ENCODE data around the gene FFAR3.

FFAR3 gene

GRCh38 chr19:35316560-35316959, 41.7 kb upstream of the FFAR3 start:
- no peak overlapping the region for H3K4me3 ChIP-seq (ENCODE audit: low read depth, low read length)
- no peak for TF ChIP-seq POLR2A (IDR thresholded peaks at IDR 0.05; ENCODE audit: extremely low read depth, insufficient read length)
- TF ChIP-seq MAX (IDR thresholded peaks at IDR 0.05; ENCODE audit: low read depth, low read length), result no peak
- no peak for TF ChIP-seq CTCF (IDR thresholded peaks at IDR 0.05; ENCODE audit: low read depth, low read length)
- TF ChIP-seq MYC (IDR thresholded peaks at IDR 0.05; ENCODE audit: low read depth, low read length), result no peak
- DNase-seq (ENCODE audit: low read depth), result no peak

- TF ChIP-seq POLR2A (IDR thresholded peaks at IDR 0.05; ENCODE audit: extremely low read depth, insufficient read length) (no peak), MYC (IDR thresholded peaks at IDR 0.05; ENCODE audit: low read depth, low read length) (no peak), CTCF (IDR thresholded peaks at IDR 0.05; ENCODE audit: low read depth, low read length) (no peak)
- no peak overlapping the region for H3K4me3 ChIP-seq (ENCODE audit: low read depth, low read length)
- no peak for DNase-seq (ENCODE audit: low read depth)
Measured at GRCh38 chr19:35317464-35318043, 40.7 kb upstream of the FFAR3 start.

- no peak for TF ChIP-seq POLR2A (IDR thresholded peaks at IDR 0.05; ENCODE audit: extremely low read depth, insufficient read length)
- peak; percentile 67 for TF ChIP-seq MAX (IDR thresholded peaks at IDR 0.05; ENCODE audit: low read depth, low read length)
- no peak overlapping the region for H3K4me3 ChIP-seq (ENCODE audit: low read depth, low read length)
- peak; percentile 55 for DNase-seq (ENCODE audit: low read depth)
Measured at GRCh38 chr19:35318679-35319448, 39.4 kb upstream of the FFAR3 start.

GRCh38 chr19:35320065-35320713, 38.1 kb upstream of the FFAR3 start:
- no peak overlapping the region for H3K4me3 ChIP-seq (ENCODE audit: low read depth, low read length)
- TF ChIP-seq POLR2A (IDR thresholded peaks at IDR 0.05; ENCODE audit: extremely low read depth, insufficient read length) (no peak), MYC (IDR thresholded peaks at IDR 0.05; ENCODE audit: low read depth, low read length) (0 out of 2 replicates have a peak, but pooled peaks have one; percentile 7), CTCF (IDR thresholded peaks at IDR 0.05; ENCODE audit: low read depth, low read length) (no peak), MAX (IDR thresholded peaks at IDR 0.05; ENCODE audit: low read depth, low read length) (peak; percentile 83)
- DNase-seq (ENCODE audit: low read depth), result peak; percentile 83

GRCh38 chr19:35321291-35321690, 37.0 kb upstream of the FFAR3 start:
- TF ChIP-seq MAX (IDR thresholded peaks at IDR 0.05; ENCODE audit: low read depth, low read length) (no peak), CTCF (IDR thresholded peaks at IDR 0.05; ENCODE audit: low read depth, low read length) (no peak), MYC (IDR thresholded peaks at IDR 0.05; ENCODE audit: low read depth, low read length) (no peak), POLR2A (IDR thresholded peaks at IDR 0.05; ENCODE audit: extremely low read depth, insufficient read length) (no peak)
- no peak overlapping the region for H3K4me3 ChIP-seq (ENCODE audit: low read depth, low read length)

GRCh38 chr19:35322014-35322413, 36.2 kb upstream of the FFAR3 start:
- DNase-seq (ENCODE audit: low read depth), result no peak
- TF ChIP-seq CTCF (IDR thresholded peaks at IDR 0.05; ENCODE audit: low read depth, low read length) (no peak), MYC (IDR thresholded peaks at IDR 0.05; ENCODE audit: low read depth, low read length) (no peak), POLR2A (IDR thresholded peaks at IDR 0.05; ENCODE audit: extremely low read depth, insufficient read length) (no peak), MAX (IDR thresholded peaks at IDR 0.05; ENCODE audit: low read depth, low read length) (no peak)

More at GRCh38 chr19:35321291-35321690, 37.0 kb upstream of the FFAR3 start:
- no peak for DNase-seq (ENCODE audit: low read depth)

More at GRCh38 chr19:35322014-35322413, 36.2 kb upstream of the FFAR3 start:
- H3K4me3 ChIP-seq (ENCODE audit: low read depth, low read length), result no peak overlapping the region
